ENCODE measurements around the gene RSPH1.

Gene RSPH1

GRCh38 chr21:42534421-42535378 is 38.7 kb upstream of the RSPH1 start:
- ChIA-PET CTCF (no interaction called here), POLR2A (no interaction called here)
- DNase-seq (ENCODE audit: extremely low spot score): no peak
- TF ChIP-seq, protein P1, sequence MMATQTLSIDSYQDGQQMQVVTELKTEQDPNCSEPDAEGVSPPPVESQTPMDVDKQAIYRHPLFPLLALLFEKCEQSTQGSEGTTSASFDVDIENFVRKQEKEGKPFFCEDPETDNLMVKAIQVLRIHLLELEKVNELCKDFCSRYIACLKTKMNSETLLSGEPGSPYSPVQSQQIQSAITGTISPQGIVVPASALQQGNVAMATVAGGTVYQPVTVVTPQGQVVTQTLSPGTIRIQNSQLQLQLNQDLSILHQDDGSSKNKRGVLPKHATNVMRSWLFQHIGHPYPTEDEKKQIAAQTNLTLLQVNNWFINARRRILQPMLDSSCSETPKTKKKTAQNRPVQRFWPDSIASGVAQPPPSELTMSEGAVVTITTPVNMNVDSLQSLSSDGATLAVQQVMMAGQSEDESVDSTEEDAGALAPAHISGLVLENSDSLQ (IDR thresholded peaks at IDR 0.05): peak; percentile 28; the same call in 1 of the 2 replicates
- TF ChIP-seq FOXK2 (IDR thresholded peaks at IDR 0.05): no peak

DNA sequence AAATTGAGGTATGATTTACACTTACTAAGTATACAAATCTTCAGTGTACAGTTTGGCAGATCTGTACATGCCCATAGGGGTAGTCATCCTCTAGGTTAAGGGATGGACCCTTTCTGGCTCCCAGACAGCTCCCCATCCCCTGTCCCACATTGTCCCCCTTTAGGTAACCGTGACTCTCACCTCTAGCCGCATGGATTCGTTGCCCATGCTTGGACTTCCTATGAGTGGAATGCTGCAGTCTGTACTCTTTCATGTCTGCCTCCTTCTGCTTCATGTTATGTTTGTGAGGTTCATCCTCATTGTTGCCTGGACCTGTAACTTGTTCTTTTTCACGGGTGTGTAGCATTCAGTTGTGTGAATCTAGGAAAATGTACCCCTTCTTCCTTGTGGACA is 37.9 kb upstream of the RSPH1 start:
- POLR2A ChIA-PET: no interaction called here

DNA sequence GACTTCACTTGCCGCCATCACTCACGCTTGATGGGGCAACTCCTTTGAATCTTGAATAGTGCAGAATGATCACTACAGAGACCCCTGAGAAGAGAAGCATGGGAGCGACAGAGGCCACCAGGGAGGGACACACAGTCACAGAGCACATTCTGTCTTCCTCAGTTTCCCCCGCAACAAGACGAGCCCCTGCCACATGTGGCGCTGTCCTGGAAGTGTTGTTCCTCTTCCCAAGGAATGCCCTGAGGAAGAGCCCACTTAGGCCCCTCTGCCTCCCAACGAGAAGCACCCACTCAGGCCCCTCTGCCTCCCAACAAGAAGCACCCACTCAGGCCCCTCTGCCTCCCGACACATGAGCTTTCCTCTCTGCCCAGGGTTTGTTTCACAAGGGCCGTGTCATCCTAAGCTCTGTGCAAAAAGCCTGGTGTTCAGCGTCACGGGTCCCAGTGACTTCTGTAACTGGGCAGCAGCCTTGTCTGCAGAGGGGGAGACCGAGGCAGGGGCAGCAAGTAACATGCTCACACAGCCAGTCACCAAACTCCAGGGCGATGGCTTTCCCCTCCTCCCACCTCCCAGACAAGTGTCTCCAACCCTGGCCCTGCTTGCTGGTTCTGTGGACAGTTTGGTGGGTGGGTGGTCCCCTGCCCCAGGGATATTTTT is 37.4 kb upstream of the RSPH1 start:
- CTCF ChIA-PET: no interaction called here
- POLR2A ChIA-PET: no interaction called here
- DNase-seq (ENCODE audit: extremely low spot score): no peak
- TF ChIP-seq BHLHE40 (IDR thresholded peaks at IDR 0.05; ENCODE audit: borderline replicate concordance) (no peak), TARDBP (IDR thresholded peaks at IDR 0.05) (no peak), HDGF (IDR thresholded peaks at IDR 0.05; ENCODE audit: borderline replicate concordance) (no peak), SP1 (IDR thresholded peaks at IDR 0.05) (no peak), CTBP1 (IDR thresholded peaks at IDR 0.05; ENCODE audit: borderline replicate concordance) (no peak), NFRKB (IDR thresholded peaks at IDR 0.05) (no peak)

More for the DNA sequence above, 37.9 kb upstream of the RSPH1 start:
- no peak for DNase-seq (ENCODE audit: extremely low spot score)
- TF ChIP-seq, protein P1 (IDR thresholded peaks at IDR 0.05): no peak
- TF ChIP-seq HDGF (IDR thresholded peaks at IDR 0.05; ENCODE audit: borderline replicate concordance) (no peak), SP1 (IDR thresholded peaks at IDR 0.05) (no peak), FOXA1 (IDR thresholded peaks at IDR 0.05) (no peak), LEF1 (IDR thresholded peaks at IDR 0.05; ENCODE audit: borderline replicate concordance) (no peak), BHLHE40 (IDR thresholded peaks at IDR 0.05; ENCODE audit: borderline replicate concordance) (no peak), SUZ12 (IDR thresholded peaks at IDR 0.05) (no peak), CTBP1 (IDR thresholded peaks at IDR 0.05; ENCODE audit: borderline replicate concordance) (no peak), ELF4 (IDR thresholded peaks at IDR 0.05) (no peak), TARDBP (IDR thresholded peaks at IDR 0.05) (no peak), ZNF384 (IDR thresholded peaks at IDR 0.05) (no peak), FOXM1 (IDR thresholded peaks at IDR 0.05; ENCODE audit: borderline replicate concordance) (no peak), NFRKB (IDR thresholded peaks at IDR 0.05) (no peak), ARNT (IDR thresholded peaks at IDR 0.05) (no peak), L3MBTL2 (conservative IDR thresholded peaks at IDR 0.05) (no peak), FOXK2 (IDR thresholded peaks at IDR 0.05) (no peak)
- CTCF ChIA-PET: no interaction called here

DNA sequence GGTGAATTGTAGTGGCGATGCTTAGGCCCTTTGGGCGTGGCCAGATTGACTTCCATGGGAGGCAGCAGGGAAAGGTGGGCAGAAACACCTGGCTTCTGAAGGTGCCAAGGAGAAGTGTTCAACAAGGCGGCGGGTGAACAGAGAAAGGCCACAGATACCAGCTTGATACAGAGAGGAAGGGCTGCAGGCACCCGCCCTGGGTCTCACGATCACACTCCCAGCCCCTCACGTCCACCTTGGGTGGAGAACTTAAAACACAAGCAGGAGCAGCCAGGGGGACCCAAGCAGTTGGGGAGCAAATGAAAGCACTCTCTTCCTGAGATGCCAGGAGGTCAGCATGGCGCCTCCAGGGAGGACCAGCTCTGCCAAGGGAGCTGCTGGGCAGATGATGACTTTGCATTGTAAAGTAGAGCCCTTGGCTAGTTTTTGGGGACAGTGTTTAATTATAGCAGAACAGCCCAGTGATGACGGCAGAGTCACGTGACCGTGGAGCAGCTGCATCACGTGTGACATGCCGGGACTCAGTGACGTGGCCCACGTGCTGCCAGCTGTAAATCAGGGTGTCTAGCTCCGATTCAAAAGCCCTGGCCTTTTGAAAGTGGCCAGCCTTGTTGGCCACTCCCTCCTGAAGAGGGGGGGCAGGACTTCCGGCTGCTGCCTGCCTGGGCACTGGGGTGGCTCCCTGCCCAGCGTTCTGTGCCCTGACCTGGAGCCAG is 36.6 kb upstream of the RSPH1 start:
- ChIA-PET POLR2A (no interaction called here), CTCF (no interaction called here)
- no peak for TF ChIP-seq SUZ12 (IDR thresholded peaks at IDR 0.05)
- DNase-seq (ENCODE audit: extremely low spot score): no peak

GRCh38 chr21:42531771-42532170 is 35.7 kb upstream of the RSPH1 start:
- ChIA-PET CTCF (no interaction called here), POLR2A (no interaction called here)
- DNase-seq (ENCODE audit: extremely low spot score): no peak
- TF ChIP-seq NFRKB (IDR thresholded peaks at IDR 0.05) (no peak), LEF1 (IDR thresholded peaks at IDR 0.05; ENCODE audit: borderline replicate concordance) (no peak), BHLHE40 (IDR thresholded peaks at IDR 0.05; ENCODE audit: borderline replicate concordance) (no peak), FOXK2 (IDR thresholded peaks at IDR 0.05) (no peak), HDGF (IDR thresholded peaks at IDR 0.05; ENCODE audit: borderline replicate concordance) (no peak), L3MBTL2 (conservative IDR thresholded peaks at IDR 0.05) (no peak), FOXM1 (IDR thresholded peaks at IDR 0.05; ENCODE audit: borderline replicate concordance) (no peak), ZNF384 (IDR thresholded peaks at IDR 0.05) (no peak), ARNT (IDR thresholded peaks at IDR 0.05) (no peak), SP1 (IDR thresholded peaks at IDR 0.05) (no peak), CTBP1 (IDR thresholded peaks at IDR 0.05; ENCODE audit: borderline replicate concordance) (no peak), SUZ12 (IDR thresholded peaks at IDR 0.05) (no peak), ELF4 (IDR thresholded peaks at IDR 0.05) (no peak), FOXA1 (IDR thresholded peaks at IDR 0.05) (no peak), TARDBP (IDR thresholded peaks at IDR 0.05) (no peak)
- TF ChIP-seq, protein P1 (IDR thresholded peaks at IDR 0.05): no peak

GRCh38 chr21:42530167-42530518 is 34.1 kb upstream of the RSPH1 start:
- DNase-seq (ENCODE audit: extremely low spot score): no peak
- TF ChIP-seq SP1 (IDR thresholded peaks at IDR 0.05) (no peak), HDGF (IDR thresholded peaks at IDR 0.05; ENCODE audit: borderline replicate concordance) (no peak), SUZ12 (IDR thresholded peaks at IDR 0.05) (no peak), TARDBP (IDR thresholded peaks at IDR 0.05) (no peak), FOXM1 (IDR thresholded peaks at IDR 0.05; ENCODE audit: borderline replicate concordance) (no peak)
- POLR2A ChIA-PET: no interaction called here
- CTCF ChIA-PET: no interaction called here

Measured in HEK293T (cell line).